ENCODE data around the gene FBN1.

The FBN1 gene

DNA sequence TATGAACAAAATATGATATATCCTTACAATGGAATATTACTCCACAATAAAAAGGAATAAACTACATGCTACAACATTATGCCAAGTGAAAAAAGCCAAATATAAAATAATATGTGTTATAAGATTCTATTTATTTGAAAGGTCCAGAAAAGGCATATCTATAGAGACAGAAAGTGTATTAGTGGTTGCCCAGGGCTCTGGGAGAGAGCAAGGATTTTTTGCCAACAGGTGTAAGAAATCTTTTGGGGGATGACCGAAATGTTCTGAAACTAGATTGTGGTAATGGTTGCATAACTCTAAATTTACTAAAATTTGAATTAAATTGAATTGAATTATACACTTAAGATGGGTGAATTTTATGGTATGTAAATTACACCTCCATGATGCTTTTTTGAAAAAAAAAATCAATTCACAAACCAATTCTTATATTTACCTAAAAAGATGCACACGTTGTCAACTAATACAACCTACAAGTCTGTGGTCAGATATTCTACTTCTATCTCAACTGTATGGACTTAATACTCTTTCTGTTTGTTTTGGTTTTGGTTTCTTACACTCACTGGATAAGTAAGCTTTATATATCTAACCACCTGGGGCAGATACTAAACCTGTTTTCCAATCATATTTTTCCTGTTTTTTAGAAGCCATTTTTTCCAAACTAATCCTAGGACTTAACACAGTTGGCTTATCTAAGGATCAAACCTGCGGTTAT, 75.8 kb downstream of the FBN1 start:
- Histone ChIP-seq H3K9ac (ENCODE audit: insufficient read length) (no peak overlapping the region), H3K4me3 (no peak overlapping the region), H3K27ac (no peak overlapping the region), H3K9me3 (ENCODE audit: low read depth, low read length) (no peaks in the 10 kb centered on the region; the same call in 1 of the 2 replicates), H3K36me3 (ENCODE audit: insufficient read depth, low read length) (no peaks in the 10 kb centered on the region)
- no peak for TF ChIP-seq FOXP2 (optimal IDR thresholded peaks at IDR 0.05; ENCODE audit: control extremely low read depth, extremely low read length, insufficient read depth)
- no peak for TF ChIP-seq EZH2 (IDR thresholded peaks at IDR 0.05)
- no peak for TF ChIP-seq POLR2AphosphoS5 (IDR thresholded peaks at IDR 0.05; ENCODE audit: borderline replicate concordance, low read depth, low read length)
- no peak for DNase-seq (ENCODE audit: low read depth, low spot score)

DNA sequence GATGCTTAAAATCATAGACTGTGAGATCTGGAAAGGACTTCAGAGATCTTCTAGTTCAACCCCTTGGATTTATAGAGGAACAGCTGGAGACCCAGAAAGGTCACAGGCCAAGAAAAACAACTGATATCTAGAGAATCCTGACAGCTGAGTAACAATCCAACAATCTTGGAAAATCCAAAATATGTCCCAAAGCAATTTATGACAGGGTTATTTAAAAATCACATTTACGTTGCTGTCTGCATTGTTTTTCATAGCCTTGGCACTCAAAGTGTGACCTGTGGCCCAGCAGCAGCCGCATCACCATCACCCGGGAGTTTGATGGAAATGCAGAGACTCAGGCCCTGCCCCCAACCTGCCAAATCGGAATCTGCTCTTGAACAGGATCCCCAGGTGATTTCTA, 78.8 kb downstream of the FBN1 start:
- Histone ChIP-seq H3K9me3 (ENCODE audit: low read depth, low read length) (no peaks in the 10 kb centered on the region; the same call in 1 of the 2 replicates), H3K36me3 (ENCODE audit: insufficient read depth, low read length) (no peaks in the 10 kb centered on the region), H3K4me3 (no peak overlapping the region), H3K27ac (no peak overlapping the region), H3K9ac (ENCODE audit: insufficient read length) (no peak overlapping the region)
- no peak for DNase-seq (ENCODE audit: low read depth, low spot score)
- TF ChIP-seq POLR2AphosphoS5 (IDR thresholded peaks at IDR 0.05; ENCODE audit: borderline replicate concordance, low read depth, low read length): no peak
- TF ChIP-seq EZH2 (IDR thresholded peaks at IDR 0.05): no peak
- TF ChIP-seq FOXP2 (optimal IDR thresholded peaks at IDR 0.05; ENCODE audit: control extremely low read depth, extremely low read length, insufficient read depth): no peak

DNA sequence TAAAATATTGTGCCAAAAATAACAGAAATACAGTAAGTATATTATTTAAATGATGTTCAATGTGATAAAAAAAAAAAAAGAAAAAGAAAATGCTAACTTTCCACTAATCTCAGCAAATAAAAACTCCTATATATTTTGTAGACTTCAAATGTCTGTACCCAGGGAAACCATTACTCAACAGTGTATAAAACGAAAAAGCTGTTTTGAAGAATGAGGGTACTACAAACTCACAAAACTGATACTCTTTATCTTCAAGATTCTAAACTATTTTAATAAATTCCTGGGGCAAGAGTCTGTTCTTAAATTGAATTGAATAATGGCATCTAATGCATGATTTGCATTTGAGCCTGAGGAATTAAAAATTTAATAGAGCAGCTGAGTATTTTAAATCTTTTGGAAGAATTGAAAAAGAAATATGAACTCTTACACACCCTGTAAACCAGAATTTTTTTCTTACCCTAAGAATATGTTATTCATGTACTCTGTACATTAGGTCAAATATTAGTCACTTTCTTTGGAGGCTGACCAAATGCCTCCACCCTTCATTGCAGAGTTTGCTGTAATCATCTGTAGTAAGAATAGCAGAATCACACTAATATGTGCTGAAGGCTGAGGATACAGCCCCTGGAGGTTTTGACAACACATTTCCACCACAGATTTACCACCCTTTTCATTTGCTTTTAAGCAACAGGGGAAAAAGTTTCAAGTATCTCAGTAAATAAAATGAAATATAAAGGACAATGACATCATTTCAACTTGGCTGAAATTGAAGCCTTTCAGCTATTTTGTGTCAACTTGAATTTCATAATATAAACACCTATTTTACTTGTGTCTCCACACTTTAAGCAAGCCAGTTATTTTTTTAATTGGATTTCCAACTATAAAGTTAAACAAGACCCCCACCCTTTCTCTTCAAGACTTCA, 79.7 kb downstream of the FBN1 start:
- Histone ChIP-seq H3K4me3 (0 out of 2 replicates have a peak overlapping the region, but pooled peaks have one; percentile 5), H3K27ac (peak overlapping the region; percentile 58), H3K9ac (ENCODE audit: insufficient read length) (no peak overlapping the region), H3K9me3 (ENCODE audit: low read depth, low read length) (no peaks in the 10 kb centered on the region; the same call in 1 of the 2 replicates), H3K36me3 (ENCODE audit: insufficient read depth, low read length) (no peaks in the 10 kb centered on the region)
- TF ChIP-seq EZH2 (IDR thresholded peaks at IDR 0.05): no peak
- no peak for TF ChIP-seq FOXP2 (optimal IDR thresholded peaks at IDR 0.05; ENCODE audit: control extremely low read depth, extremely low read length, insufficient read depth)
- no peak for TF ChIP-seq POLR2AphosphoS5 (IDR thresholded peaks at IDR 0.05; ENCODE audit: borderline replicate concordance, low read depth, low read length)
- no peak for DNase-seq (ENCODE audit: low read depth, low spot score)

GRCh38 chr15:48564690-48565089, 80.8 kb downstream of the FBN1 start:
- H3K9ac ChIP-seq (ENCODE audit: insufficient read length): no peak overlapping the region
- no peaks in the 10 kb centered on the region; the same call in 1 of the 2 replicates for H3K9me3 ChIP-seq (ENCODE audit: low read depth, low read length)
- H3K36me3 ChIP-seq (ENCODE audit: insufficient read depth, low read length): no peaks in the 10 kb centered on the region
- H3K27ac ChIP-seq: no peak overlapping the region
- no peak overlapping the region for H3K4me3 ChIP-seq
- no peak for TF ChIP-seq EZH2 (IDR thresholded peaks at IDR 0.05)
- no peak for TF ChIP-seq POLR2AphosphoS5 (IDR thresholded peaks at IDR 0.05; ENCODE audit: borderline replicate concordance, low read depth, low read length)
- DNase-seq (ENCODE audit: low read depth, low spot score): no peak

GRCh38 chr15:48563934-48564333, 81.6 kb downstream of the FBN1 start:
- Histone ChIP-seq H3K4me3 (no peak overlapping the region), H3K9ac (ENCODE audit: insufficient read length) (no peak overlapping the region), H3K27ac (no peak overlapping the region), H3K9me3 (ENCODE audit: low read depth, low read length) (no peaks in the 10 kb centered on the region; the same call in 1 of the 2 replicates), H3K36me3 (ENCODE audit: insufficient read depth, low read length) (no peaks in the 10 kb centered on the region)
- TF ChIP-seq FOXP2 (optimal IDR thresholded peaks at IDR 0.05; ENCODE audit: control extremely low read depth, extremely low read length, insufficient read depth): no peak
- no peak for TF ChIP-seq POLR2AphosphoS5 (IDR thresholded peaks at IDR 0.05; ENCODE audit: borderline replicate concordance, low read depth, low read length)
- no peak for TF ChIP-seq EZH2 (IDR thresholded peaks at IDR 0.05)
- DNase-seq (ENCODE audit: low read depth, low spot score): no peak

DNA sequence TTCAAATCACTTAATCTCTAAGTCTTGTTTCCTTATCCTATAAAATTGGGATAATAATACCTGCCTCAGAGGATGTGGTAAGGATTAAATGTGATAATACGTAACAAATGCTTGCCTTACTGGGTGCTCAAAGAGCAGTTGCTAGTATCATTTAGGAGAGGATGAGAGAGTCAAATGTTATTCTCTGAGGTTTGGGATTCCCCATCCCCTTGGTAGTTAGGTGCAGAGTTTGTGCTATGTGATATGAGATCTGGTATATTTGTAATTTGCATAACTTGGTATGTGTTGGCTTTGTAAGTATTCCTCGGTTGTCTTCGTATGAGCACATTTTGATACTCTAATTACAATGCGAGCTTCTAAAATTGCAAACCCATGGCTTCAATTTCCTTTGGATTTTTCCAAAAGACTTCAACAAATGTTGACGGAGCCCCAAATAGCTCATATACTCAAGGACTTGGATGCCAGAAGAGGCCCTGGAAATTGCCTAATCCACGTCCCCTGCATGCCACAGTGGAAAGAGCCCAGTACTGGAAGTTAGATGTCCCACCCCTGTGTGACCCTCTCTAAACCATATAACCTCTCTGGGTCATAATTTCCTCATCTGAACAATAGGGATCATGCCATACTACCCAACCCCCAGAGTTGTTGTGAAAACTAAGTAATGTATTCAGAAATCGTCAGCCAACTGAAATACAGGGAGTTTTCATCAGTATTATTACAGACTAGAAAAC, 85.0 kb downstream of the FBN1 start:
- Histone ChIP-seq H3K36me3 (ENCODE audit: insufficient read depth, low read length) (no peaks in the 10 kb centered on the region), H3K9me3 (ENCODE audit: low read depth, low read length) (no peaks in the 10 kb centered on the region), H3K4me3 (no peak overlapping the region), H3K27ac (no peak overlapping the region), H3K9ac (ENCODE audit: insufficient read length) (no peak overlapping the region)
- no peak for DNase-seq (ENCODE audit: low read depth, low spot score)
- TF ChIP-seq FOXP2 (optimal IDR thresholded peaks at IDR 0.05; ENCODE audit: control extremely low read depth, extremely low read length, insufficient read depth): no peak
- no peak for TF ChIP-seq EZH2 (IDR thresholded peaks at IDR 0.05)
- no peak for TF ChIP-seq POLR2AphosphoS5 (IDR thresholded peaks at IDR 0.05; ENCODE audit: borderline replicate concordance, low read depth, low read length)

- no peak overlapping the region for H3K9ac ChIP-seq (ENCODE audit: insufficient read length)
- no peaks in the 10 kb centered on the region for H3K36me3 ChIP-seq (ENCODE audit: insufficient read depth, low read length)
- H3K27ac ChIP-seq: no peak overlapping the region
- DNase-seq (ENCODE audit: low read depth, low spot score): no peak
- H3K4me3 ChIP-seq: no peak overlapping the region
- H3K9me3 ChIP-seq (ENCODE audit: low read depth, low read length): no peaks in the 10 kb centered on the region
- TF ChIP-seq EZH2 (IDR thresholded peaks at IDR 0.05) (no peak), POLR2AphosphoS5 (IDR thresholded peaks at IDR 0.05; ENCODE audit: borderline replicate concordance, low read depth, low read length) (no peak), FOXP2 (optimal IDR thresholded peaks at IDR 0.05; ENCODE audit: control extremely low read depth, extremely low read length, insufficient read depth) (no peak)
These were observed 86.2 kb downstream of the FBN1 start for GRCh38 chr15:48559285-48559684.

DNA sequence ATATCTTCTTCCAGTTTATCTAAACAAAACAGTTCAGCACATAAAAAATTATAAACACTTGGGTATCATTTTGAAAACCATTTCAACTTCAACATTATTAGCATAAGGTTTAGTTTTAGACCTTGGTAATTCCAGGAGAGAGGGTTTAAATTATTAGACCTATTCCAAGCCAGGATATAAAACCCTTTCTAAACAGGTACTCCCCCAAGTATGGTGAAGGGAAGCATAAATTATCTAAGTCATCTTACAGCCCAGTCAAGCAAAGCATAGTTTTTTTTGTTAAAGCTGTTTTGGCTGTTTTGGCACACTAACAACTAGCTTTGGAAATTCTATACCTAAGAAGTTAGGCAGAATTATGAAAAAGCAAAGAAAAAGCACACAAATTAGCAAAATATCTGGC, 87.3 kb downstream of the FBN1 start:
- TF ChIP-seq FOXP2 (optimal IDR thresholded peaks at IDR 0.05; ENCODE audit: control extremely low read depth, extremely low read length, insufficient read depth): no peak
- no peak for TF ChIP-seq EZH2 (IDR thresholded peaks at IDR 0.05)
- no peak for TF ChIP-seq POLR2AphosphoS5 (IDR thresholded peaks at IDR 0.05; ENCODE audit: borderline replicate concordance, low read depth, low read length)
- Histone ChIP-seq H3K9me3 (ENCODE audit: low read depth, low read length) (no peaks in the 10 kb centered on the region), H3K4me3 (no peak overlapping the region), H3K9ac (ENCODE audit: insufficient read length) (no peak overlapping the region), H3K36me3 (ENCODE audit: insufficient read depth, low read length) (no peaks in the 10 kb centered on the region), H3K27ac (no peak overlapping the region)
- DNase-seq (ENCODE audit: low read depth, low spot score): no peak
